GM18517 (cell line): ENCODE data around the gene BTC.
"Not testable (repeated sequence)": the region's sequence is repeated elsewhere in the genome, so short reads cannot be mapped to it uniquely, and the experiment has no call there.

Experiments
- ATAC-seq: cut with Tn5 transposase; IDR thresholded peaks from one replicate; pipeline ENCODE4 v1.9.1; 2021; ENCODE audit warnings: mild to moderate bottlenecking, moderate library complexity; ENCODE audit not compliant: unreplicated experiment

Gene BTC

DNA sequence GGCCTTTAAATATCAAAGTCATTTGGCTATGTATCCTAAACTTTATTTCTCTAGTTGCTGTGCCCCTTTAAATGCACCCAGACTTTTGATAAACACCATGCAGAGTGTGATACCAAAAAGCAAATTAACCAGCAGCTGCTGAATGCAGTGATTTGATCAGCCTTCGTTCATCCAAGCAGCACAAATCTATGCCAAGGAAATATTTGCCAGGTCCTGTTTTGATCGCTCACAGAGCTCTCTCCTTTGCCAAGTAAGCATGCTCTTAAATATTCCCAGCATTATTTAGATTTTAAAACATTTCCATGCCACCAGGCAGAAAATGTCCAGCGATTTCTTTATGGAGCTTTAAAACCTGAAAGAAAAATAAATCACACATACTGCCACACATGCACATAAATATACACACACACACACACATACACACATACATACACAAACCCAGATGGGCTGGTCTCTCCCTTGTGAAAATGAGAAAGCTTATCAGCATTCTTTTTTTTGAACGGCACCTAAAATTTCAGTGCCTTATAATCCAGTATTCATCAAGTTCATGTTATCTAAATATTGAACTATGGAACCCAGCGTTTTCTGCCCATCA is 35.7 kb downstream of the BTC start:
- ATAC-seq: no peak

DNA sequence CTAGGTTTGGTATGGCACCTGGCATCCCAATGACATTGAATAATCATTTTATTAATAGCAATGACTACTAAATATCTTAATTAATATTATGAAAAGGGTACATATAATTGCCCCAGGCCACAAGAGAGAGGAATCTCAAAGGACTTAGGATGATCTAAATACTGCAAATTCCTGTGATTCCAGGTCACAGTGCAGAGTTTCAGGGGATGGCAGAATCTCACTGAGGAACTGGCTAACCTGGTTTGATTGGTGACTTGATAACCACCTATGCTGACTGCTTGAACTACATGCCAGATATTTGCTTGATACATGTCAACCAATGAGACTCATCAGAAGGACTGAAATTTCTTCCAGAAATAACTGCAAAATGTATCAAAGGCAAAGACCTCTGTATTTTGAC is 37.2 kb downstream of the BTC start:
- no peak for ATAC-seq

DNA sequence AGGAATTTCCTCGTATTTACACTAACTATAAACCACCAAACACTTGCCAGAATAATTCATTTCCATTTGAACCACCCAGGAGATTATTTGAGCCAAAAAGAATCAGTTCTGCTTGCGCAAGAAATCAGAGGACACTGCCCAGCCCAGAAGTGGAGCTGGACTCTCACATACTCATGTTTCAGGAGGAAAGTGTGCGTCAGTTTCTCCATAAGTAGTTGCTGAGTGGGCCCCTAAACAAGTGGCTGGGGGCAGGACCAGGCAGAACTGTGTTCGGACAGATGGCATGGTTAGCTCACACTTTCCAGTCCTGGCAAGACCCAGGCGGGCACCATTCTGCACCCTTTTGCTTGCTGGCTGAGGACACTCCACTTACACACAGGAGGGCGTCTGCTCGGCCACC is 38.8 kb downstream of the BTC start:
- ATAC-seq: no peak

DNA sequence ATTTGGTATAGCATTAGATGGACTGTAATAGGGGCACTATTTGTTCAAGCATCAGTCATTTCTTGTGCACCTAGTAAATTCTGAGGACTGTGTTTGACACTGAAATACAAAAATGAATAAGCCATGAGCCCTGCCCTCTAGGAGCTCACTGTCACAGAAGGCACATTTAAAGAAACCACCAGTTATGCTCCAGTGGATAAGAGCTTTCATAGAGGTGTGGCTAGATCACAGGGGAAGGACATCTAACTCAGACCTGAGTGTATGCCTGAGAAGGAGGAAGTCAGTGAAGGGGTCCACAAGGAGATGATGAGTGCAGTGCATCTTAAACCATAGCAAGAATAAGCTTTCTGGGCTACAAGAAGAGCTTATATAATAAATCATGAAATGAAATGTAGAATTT is 40.1 kb downstream of the BTC start:
- no peak for ATAC-seq

DNA sequence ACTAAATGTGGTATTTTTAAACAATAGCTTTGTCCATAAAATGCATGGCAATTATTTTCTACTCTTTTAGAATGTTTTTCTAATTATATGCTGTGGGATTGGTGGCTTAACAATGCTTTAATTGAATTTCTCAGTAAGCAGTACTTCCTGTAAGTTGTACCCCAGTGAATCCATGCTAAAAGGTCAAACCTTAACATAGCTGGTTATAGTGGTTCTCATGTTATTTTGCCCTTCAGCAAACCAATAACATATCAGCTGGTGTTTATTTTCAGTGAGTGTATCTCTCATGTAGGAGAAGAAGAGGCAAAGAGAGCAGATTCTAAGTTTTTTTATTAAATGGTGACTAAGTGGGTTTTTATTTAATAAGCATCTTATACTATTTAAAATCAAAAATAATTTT is 41.5 kb downstream of the BTC start:
- no peak for ATAC-seq

DNA sequence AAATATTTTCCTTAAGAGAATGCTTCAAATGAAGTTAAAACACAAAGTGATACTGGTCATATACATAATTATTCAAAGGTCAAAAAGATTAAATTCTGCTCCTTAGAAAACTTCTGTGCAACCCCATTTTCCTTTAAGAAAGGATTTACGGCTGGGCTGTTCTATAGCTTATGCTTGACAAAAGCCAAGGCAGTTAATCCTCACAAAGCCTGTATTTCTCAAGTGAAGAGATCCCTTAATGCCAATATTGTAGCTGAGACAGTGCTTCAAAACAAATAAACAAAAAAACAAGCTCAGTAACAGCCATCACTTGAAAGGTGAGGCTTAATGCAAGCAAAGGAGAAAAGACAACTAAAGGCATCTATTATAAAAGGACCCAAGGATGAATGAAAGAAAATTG is 42.5 kb downstream of the BTC start:
- no peak for ATAC-seq

DNA sequence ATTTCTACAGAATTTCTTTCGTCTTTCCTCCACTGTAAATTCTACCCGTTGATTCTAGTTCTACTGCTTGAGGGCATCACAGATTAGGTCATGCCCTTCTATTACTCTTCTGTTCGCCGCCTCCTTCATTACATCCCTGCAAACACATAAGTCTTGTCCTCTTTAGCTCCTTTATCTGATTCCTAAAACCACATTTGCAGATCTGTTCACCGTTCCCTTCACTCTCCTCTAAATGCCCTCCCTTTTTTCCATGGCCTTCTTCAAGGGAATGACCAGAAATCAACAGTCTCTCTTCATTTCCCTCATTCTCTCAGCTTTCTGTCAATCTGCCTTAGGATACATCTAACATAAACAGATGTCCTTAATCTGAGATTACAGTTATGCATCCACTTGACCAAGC is 43.1 kb downstream of the BTC start:
- no peak for ATAC-seq

DNA sequence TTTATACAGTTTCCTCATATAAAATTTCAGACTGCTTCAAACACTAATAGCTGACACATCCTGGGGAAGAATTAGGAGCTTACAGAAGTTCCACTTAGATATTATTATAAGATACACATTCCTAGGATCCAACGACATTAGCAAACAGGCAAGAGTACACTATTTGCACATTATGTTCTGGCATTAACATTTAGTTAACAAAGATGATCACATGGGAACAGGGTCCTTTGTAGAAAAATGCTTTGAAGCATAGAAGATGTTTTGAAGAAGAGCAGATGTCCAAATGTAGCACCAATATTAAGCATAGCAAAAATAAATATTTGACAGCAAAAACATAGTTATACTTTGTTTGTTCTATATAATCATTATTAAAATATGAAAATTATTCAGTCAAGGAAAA is 52.1 kb downstream of the BTC start:
- no peak for ATAC-seq

DNA sequence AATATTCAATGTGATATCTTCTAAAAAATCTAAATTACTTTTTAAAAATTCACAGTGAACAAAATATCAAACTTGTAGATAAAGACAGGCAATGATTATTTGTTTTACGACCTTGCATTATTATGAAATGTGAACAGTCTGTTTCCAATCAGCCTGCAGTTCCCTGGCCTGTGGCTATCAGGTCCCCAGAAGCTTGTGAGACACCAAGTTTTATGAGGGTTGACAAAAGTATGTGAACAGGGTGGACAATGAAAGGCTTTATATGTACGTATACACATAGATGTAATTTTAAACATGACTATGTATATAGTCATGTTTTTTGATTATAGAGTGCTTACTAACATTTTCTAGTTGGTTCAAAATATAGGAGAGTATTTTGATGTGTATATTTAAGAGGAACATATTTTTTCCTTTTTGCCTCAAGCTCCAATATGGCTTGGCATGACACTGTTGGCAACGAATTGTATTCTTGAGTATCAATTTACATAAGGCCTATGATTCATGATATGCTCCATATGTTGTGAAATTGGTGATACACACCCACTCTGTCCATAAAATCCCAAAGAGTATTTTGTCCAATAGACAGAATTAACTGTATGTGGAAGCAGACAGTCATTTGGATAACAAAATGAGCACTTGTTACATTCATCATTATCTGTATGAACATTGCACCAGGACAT is 55.7 kb downstream of the BTC start:
- no peak for ATAC-seq

DNA sequence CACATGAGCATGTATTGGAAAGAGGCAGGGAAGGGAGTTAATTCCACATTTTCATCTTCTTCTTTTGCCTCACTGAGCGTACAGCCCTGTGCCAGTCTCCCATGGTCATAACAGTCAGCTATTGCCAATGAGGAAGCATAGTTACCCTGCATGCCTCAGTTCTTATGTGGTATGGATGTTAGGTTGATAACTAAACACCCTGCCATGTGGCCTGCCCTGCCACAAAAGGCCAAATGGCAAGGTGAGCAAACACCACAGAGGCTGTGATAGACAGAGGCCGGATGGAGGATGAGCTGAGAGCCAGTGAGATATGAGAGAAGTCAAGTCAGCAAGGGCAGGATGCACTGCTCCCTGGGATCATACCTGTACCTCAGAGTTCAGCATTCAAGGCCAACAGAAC is 59.3 kb downstream of the BTC start:
- no peak for ATAC-seq

DNA sequence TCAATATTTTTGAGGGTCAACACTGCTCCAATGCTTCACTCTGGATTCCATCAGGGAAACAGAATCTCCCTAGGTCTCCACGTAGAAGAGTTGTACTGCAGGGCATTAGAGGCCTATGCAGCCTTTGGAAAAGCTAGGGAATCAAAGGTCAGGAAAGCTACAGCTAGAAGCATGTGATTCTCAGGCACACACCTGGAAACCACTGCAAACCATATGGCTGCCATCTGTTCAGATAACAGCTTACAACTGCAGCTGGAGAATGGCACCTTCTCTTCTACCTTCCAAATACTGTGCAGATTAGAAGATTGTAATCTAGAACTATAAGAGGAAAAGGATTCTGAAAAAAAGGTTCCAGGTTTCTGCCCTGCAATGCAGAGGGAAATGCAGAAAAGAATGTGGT is 60.6 kb downstream of the BTC start:
- no peak for ATAC-seq

DNA sequence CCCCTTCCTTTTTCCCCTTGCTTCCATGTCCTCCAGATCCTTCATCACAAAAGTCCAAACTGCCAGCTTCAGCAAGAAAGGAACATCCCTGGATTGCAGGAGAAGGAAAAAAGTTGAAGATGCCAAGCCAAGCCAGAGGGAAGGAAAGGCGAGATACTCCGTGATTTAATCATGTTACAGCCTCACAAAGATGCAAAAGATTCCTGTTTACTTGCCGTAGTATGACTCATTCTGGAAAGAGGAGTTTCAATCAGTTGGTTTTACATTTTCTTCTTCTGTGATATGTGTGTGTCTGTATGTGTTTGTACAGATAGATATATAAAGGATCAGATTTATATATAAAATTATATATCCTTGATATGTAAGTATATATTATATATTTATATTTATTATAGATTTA is 69.3 kb downstream of the BTC start:
- no peak for ATAC-seq

DNA sequence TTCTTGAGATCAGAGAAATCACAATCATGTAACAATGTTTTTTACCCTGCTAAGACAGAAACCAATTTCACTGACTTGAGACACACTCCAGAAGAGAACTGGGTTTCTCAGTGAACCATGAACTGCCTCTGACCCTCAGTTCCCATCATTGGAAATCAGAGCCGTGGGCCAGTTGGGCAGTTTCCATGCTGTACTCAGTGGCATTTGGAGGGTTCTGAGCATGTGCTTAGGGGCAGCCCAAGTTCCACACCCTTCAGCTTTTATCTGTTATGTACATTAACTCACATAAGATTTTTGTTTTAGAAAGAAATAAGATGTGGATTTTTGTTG is 77.9 kb downstream of the BTC start:
- ATAC-seq: no peak

DNA sequence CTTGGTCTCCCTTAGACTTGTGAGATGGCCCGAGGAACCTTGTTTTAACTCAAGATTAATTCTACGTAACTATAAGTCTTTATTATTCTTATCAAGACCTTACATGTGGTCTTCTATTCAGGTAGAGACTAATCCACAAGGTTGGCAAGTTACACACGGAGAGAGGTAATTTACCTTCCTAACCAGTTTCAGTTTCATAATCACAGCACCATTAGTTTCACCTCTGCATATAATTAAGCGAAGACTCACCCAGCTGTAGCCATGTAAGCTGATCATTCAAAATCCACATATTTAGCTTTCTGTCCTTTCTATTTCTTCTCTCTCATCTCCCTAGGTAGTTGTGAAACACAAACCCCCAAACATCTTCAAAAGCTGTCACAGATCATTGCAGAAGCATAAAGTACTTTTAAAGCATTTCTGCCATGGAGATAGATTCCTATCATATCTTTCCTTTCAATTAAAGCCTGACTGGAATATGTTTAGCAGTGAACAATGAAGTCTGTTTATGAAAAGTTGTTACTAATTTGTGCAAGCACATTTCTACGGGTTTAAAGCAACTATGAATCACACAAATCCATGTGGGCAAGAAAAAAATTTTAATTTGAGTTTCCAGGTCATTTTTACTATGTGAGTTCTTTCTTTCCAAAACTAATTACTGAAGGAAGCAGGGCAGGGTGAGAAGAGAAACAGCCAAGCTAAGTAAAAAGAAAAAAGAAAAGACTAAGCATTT is 78.5 kb downstream of the BTC start:
- ATAC-seq: peak; percentile 87

DNA sequence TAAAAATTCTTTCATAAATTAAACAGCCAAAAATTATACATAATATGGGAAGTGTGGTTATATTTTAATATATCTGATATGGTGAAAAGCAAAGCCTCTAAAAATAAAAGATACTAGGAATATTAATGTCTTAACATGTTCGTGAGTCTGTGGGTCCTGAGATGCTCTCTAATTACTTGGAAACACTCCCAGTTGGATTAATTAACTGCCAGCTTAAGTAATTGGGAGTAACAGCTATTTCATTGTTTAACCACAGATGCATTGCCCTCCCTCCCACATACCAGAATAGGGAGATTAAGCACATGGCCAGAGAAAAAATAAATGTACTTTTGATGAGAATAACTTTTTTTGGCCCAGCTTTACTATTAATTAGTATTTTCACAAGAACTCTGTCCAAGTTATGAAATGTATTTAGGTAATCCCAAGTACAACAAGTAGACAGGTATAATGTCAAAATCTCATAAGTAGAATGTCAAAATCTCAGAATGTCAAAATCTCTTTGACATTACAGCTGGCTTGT is 79.7 kb downstream of the BTC start:
- no peak for ATAC-seq

DNA sequence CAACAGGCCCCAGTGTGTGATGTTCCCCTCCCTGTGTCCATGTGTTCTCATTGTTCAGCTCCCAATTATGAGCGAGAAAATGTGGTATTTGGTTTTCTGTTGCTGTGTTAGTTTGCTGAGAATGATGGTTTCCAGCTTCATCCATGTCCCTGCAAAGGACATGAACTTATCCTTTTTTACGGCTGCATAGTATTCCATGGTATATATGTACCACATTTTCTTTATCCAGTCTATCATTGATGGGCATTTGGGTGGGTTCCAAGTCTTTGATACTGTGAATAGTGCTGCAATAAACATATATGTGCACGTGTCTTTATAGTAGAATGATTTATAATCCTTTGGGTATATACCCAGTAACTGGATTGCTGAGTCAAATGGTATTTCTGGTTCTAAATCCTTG is 86.2 kb downstream of the BTC start:
- not testable (repeated sequence) for ATAC-seq
